ENCODE data around the gene ZSCAN10. TPM values are rescaled to one million over a fixed set of nuclear protein-coding genes. Genes with fewer than 3 reads are reported as not detected.

ZSCAN10 gene
- total RNA-seq, 3 donors from 2014 or later (not counting 1 experiment from before 2014, with no cell fraction given), result 0.65 to 0.96 (median 0.77) TPM

DNA sequence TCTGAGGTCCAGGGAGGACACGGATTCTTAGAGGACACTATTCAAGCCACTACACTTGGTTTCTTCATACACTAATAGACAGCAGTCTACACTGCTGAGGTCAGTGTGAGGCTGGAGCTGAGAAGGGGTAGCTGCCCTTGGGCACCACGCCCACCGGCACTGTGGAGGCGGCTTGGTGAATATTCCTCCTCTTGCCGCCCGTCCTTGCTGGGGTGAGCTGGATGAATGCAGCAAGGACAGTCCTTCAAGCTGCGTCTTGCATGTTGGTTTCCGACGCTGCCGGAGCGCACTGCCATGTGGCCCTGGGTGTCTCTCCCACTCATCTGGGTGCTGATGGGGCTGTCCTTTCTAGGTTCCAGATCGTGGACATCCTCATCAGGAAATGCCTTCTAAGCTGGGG is 15.9 kb upstream of the ZSCAN10 start:
- WGBS (ENCODE audit: insufficient coverage), result 94% methylated on average over 12 of the region's 12 CpGs
- Mint-ChIP-seq H3K4me1 (no peaks in the 10 kb centered on the region), H3K4me3 (no peak overlapping the region)

DNA sequence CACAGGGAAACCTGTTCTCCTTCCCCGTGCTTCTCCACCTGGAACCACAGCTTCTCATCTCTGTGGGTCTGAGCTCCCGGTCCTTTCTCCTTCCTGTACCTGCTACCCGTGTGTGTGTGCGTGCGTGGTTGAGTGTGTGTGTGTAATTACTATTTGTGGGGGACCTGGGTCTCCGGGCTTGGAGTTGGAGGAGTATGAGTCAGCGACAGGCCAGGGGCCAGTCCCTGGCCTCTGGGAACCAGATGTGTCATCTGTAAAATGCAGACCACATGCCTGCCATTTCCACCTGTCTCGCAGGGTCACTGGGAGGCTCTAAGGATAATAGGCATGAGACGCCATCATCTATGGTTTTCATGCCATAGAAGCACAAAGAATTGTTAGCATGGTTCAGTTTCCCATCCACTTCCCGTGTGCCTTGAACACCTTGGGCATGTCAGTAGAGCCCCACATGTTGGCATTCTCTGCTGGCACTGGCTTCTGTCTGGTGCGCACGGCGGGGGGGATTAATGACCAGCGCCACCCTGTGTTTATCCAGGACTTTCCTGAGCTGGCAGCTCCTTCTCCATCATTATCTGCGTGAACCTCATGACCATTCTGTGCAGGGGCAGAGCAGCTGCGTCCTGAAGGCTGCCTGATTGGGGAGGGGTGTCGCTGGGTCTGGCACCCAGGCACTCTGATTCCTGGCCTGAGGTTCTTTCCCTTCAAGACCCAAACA is 14.8 kb upstream of the ZSCAN10 start:
- Mint-ChIP-seq H3K36me3 (no peaks in the 10 kb centered on the region), H3K4me3 (no peak overlapping the region), H3K27me3 (ENCODE audit: low read depth in 2 of 2) (no peaks in the 10 kb centered on the region), H3K27ac (no peak overlapping the region), H3K9me3 (no peaks in the 10 kb centered on the region), H3K4me1 (no peaks in the 10 kb centered on the region)
- DNase-seq (no peak), ATAC-seq (no peak)
- H3K27me3 ChIP-seq (ENCODE audit: control insufficient read depth, insufficient read depth, low read length), result no peaks in the 10 kb centered on the region
- 85% methylated on average over 11 of the region's 17 CpGs for WGBS (ENCODE audit: insufficient coverage)
- H3K4me3 ChIP-seq (ENCODE audit: low read length), result no peak overlapping the region
- no peaks in the 10 kb centered on the region for H3K4me1 ChIP-seq (ENCODE audit: control insufficient read depth, insufficient read depth, low read length)
- intact Hi-C loops (cut with micrococcal nuclease), result no loop called here
- H3K27ac ChIP-seq (ENCODE audit: low read length), result no peak overlapping the region
- no peaks in the 10 kb centered on the region for H3K36me3 ChIP-seq (ENCODE audit: control insufficient read depth, insufficient read depth, low read length)
- no peaks in the 10 kb centered on the region for H3K9me3 ChIP-seq (ENCODE audit: control insufficient read depth, insufficient read depth, low read length)
- TF ChIP-seq, protein P1, sequence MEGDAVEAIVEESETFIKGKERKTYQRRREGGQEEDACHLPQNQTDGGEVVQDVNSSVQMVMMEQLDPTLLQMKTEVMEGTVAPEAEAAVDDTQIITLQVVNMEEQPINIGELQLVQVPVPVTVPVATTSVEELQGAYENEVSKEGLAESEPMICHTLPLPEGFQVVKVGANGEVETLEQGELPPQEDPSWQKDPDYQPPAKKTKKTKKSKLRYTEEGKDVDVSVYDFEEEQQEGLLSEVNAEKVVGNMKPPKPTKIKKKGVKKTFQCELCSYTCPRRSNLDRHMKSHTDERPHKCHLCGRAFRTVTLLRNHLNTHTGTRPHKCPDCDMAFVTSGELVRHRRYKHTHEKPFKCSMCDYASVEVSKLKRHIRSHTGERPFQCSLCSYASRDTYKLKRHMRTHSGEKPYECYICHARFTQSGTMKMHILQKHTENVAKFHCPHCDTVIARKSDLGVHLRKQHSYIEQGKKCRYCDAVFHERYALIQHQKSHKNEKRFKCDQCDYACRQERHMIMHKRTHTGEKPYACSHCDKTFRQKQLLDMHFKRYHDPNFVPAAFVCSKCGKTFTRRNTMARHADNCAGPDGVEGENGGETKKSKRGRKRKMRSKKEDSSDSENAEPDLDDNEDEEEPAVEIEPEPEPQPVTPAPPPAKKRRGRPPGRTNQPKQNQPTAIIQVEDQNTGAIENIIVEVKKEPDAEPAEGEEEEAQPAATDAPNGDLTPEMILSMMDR (IDR thresholded peaks at IDR 0.05), result no peak

More for the DNA sequence above, 15.9 kb upstream of the ZSCAN10 start:
- no peak overlapping the region for H3K4me3 ChIP-seq (ENCODE audit: low read length)
- no peaks in the 10 kb centered on the region for H3K36me3 ChIP-seq (ENCODE audit: control insufficient read depth, insufficient read depth, low read length)
- H3K9me3 ChIP-seq (ENCODE audit: control insufficient read depth, insufficient read depth, low read length), result no peaks in the 10 kb centered on the region
- Mint-ChIP-seq H3K36me3 (no peaks in the 10 kb centered on the region), H3K27me3 (ENCODE audit: low read depth in 2 of 2) (no peaks in the 10 kb centered on the region), H3K9me3 (no peaks in the 10 kb centered on the region), H3K27ac (no peak overlapping the region)
- TF ChIP-seq, protein P1 (IDR thresholded peaks at IDR 0.05), result no peak
- no peaks in the 10 kb centered on the region for H3K27me3 ChIP-seq (ENCODE audit: control insufficient read depth, insufficient read depth, low read length)
- H3K4me1 ChIP-seq (ENCODE audit: control insufficient read depth, insufficient read depth, low read length), result no peaks in the 10 kb centered on the region
- DNase-seq (no peak), ATAC-seq (no peak)
- no peak overlapping the region for H3K27ac ChIP-seq (ENCODE audit: low read length)
- intact Hi-C loops (cut with micrococcal nuclease), result no loop called here

DNA sequence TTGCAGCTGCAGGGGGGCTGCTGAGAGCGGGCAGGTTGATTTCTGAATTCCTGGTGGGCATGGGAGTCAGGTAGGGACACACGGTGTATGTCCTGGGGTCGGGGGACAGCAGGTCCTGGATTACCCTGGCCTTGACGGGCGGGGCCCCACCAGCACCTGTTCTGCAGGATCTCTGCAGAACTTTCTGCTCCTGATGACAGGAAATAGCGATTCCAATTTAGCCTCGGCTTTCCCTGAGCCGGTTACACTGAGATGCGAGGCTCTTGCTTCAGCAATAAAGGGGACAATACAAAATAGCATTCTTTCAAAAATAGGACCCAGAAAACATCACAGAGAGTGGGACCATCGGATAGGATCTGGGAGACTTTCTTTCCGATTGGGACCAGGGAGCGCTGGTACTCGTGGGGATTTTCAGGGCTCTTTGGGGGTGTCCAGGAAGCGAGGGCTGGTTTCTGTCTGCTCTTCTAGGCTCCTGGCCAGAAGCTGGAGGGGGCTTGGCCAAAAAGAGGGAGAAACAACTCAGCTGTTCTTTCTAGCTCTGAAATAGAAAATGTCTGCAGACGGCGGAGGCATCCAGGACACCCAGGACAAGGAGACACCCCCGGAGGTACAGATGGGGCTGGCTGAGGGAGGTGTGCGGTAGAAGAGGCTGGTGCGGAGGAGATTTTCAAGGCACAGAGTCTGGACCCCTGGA is 13.9 kb upstream of the ZSCAN10 start:
- no peak overlapping the region for H3K27ac Mint-ChIP-seq
- intact Hi-C loops (cut with micrococcal nuclease), result no loop called here
- TF ChIP-seq, protein P1 (IDR thresholded peaks at IDR 0.05), result no peak
- ATAC-seq (no peak), DNase-seq (no peak)
- no peaks in the 10 kb centered on the region for H3K36me3 Mint-ChIP-seq
- Histone ChIP-seq H3K36me3 (ENCODE audit: control insufficient read depth, insufficient read depth, low read length) (no peaks in the 10 kb centered on the region), H3K27me3 (ENCODE audit: control insufficient read depth, insufficient read depth, low read length) (no peaks in the 10 kb centered on the region), H3K4me1 (ENCODE audit: control insufficient read depth, insufficient read depth, low read length) (no peaks in the 10 kb centered on the region), H3K4me3 (ENCODE audit: low read length) (no peak overlapping the region), H3K9me3 (ENCODE audit: control insufficient read depth, insufficient read depth, low read length) (no peaks in the 10 kb centered on the region), H3K27ac (ENCODE audit: low read length) (no peak overlapping the region)
- 59% methylated on average over 19 of the region's 19 CpGs for WGBS (ENCODE audit: insufficient coverage)
- no peaks in the 10 kb centered on the region for H3K4me1 Mint-ChIP-seq
- no peaks in the 10 kb centered on the region for H3K9me3 Mint-ChIP-seq
- no peak overlapping the region for H3K4me3 Mint-ChIP-seq
- no peaks in the 10 kb centered on the region for H3K27me3 Mint-ChIP-seq (ENCODE audit: low read depth in 2 of 2)

Measured in natural killer cell (primary cell).